ENCODE measurements around the gene ZNF14. TPM values are rescaled to one million over a fixed set of nuclear protein-coding genes. Genes with fewer than 3 reads are reported as not detected.
"Not testable (repeated sequence)": the region's sequence is repeated elsewhere in the genome, so short reads cannot be mapped to it uniquely, and the experiment has no call there.

The ZNF14 gene
- total and polyA plus RNA-seq, 9 of the 15 experiments (the other 6 are each of a cell fraction or from before 2014, with no cell fraction given), result 1.9 to 7.0 (median 4.0) TPM

DNA sequence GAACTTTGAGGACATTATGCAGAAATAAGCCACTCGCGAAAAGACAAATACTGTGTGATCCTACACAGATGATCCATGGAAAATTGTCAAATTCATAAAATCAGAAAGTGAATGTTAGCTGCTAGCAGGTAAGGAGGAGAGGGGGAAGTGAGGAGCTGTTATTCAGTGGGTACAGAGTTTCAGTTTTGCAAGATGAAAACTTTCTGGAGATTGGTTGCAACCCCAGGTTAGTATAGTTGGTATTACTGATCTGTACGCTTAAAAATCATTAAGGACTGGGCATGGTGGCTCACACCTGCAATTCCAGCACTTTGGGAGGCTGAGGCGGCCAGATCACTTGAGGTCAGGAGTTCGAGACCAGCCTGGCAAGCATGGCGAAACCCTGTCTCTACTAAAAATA, 46.3 kb downstream of the ZNF14 start (continued):
- TF ChIP-seq RREB1 (CRISPR knock-in tag; IDR thresholded peaks at IDR 0.05), result no peak

- DNase-seq (ENCODE audit: extremely low read depth in 1 of 4, low spot score in 3 of 4); H3K9ac ChIP-seq (ENCODE audit: insufficient read depth in 1 of 2, low read depth in 2 of 2, low read length in 2 of 2); H3K4me2 ChIP-seq (ENCODE audit: insufficient read depth, low read length); BruUV-seq (replicated peaks); H3K27ac ChIP-seq (ENCODE audit: extremely low read depth, low read depth, low read length); FAIRE-seq; H3K27me3 ChIP-seq (ENCODE audit: control insufficient read depth in 2 of 2, insufficient read depth in 2 of 2, low read length in 2 of 2); ATAC-seq; H3K4me1 ChIP-seq (replicated peaks in 1 of 2; ENCODE audit: control insufficient read depth in 2 of 2, insufficient read depth in 2 of 2, low read length in 2 of 2); H3K9me1 ChIP-seq (ENCODE audit: control insufficient read depth, insufficient read depth, low read length); H3K4me3 ChIP-seq; H3K36me3 ChIP-seq (ENCODE audit: control insufficient read depth, insufficient read depth, low read length); H3K9me3 ChIP-seq (replicated peaks; ENCODE audit: control insufficient read depth, insufficient read depth, low read depth, low read length); in situ Hi-C loops (cut with MboI); intact Hi-C loops (cut with micrococcal nuclease); H4K20me1 ChIP-seq (replicated peaks; ENCODE audit: control insufficient read depth, insufficient read depth, low read length); H2AFZ ChIP-seq (ENCODE audit: low read depth, low read length); CTCF ChIA-PET (ENCODE audit: low intra/inter-chr PET ratio); H3K79me2 ChIP-seq (ENCODE audit: control insufficient read depth, insufficient read depth, low read length): not testable (repeated sequence)
- WGBS (ENCODE audit: insufficient coverage, low coverage, missing lambda C conversion rate), result 78% methylated on average over 15 of the region's 15 CpGs
- POLR2A ChIA-PET, result interaction anchor here (0.9 to 1.0 kb wide), 2 partner anchors 15 to 63 kb away, joined by 3 read pairs; no protein-coding TSS in a partner anchor
Measured at GRCh38 chr19:19686119-19686518, 46.8 kb downstream of the ZNF14 start.

All from K562 (cell line).